ENCODE data around the gene C2orf92.
A peak's percentile ranks its signal among the peaks of the same experiment; 100 is the strongest.

Gene C2orf92

GRCh38 chr2:97646977-97647376, 22.5 kb upstream of the C2orf92 start:
- H2AFZ ChIP-seq (ENCODE audit: low read length), result no peak overlapping the region
- H3K9ac ChIP-seq (ENCODE audit: low read length), result peak overlapping the region; percentile 98; the same call in 1 of the 2 replicates
- peaks cover 5% of the 10 kb centered on the region; the same call in 1 of the 2 replicates for H3K4me1 ChIP-seq (ENCODE audit: low read length)

GRCh38 chr2:97651114-97651513, 18.4 kb upstream of the C2orf92 start:
- peaks cover 17% of the 10 kb centered on the region for H3F3A ChIP-seq (ENCODE audit: insufficient read depth, low read length)
- H3K36me3 ChIP-seq (replicated peaks; ENCODE audit: insufficient read depth, low read length), result peaks cover 13% of the 10 kb centered on the region; the same call in 1 of the 2 replicates

More at GRCh38 chr2:97646977-97647376, 22.5 kb upstream of the C2orf92 start:
- H3K4me2 ChIP-seq (ENCODE audit: low read depth, low read length), result peak overlapping the region; percentile 82
- no peak overlapping the region for H3K27ac ChIP-seq (ENCODE audit: low read length)
- no peak for DNase-seq
- TF ChIP-seq CTCF (IDR thresholded peaks at IDR 0.05; ENCODE audit: low read length), result no peak
- TF ChIP-seq EZH2 (optimal IDR thresholded peaks at IDR 0.05; ENCODE audit: low read depth, low read length), result no peak
- TF ChIP-seq EZH2phosphoT487 (IDR thresholded peaks at IDR 0.05; ENCODE audit: low read length), result no peak
- H3K9me3 ChIP-seq (replicated peaks; ENCODE audit: insufficient read depth, low read length), result no peaks in the 10 kb centered on the region
- H3K4me3 ChIP-seq (ENCODE audit: low read length), result peak overlapping the region; percentile 100
- peaks cover 25% of the 10 kb centered on the region for H3K79me2 ChIP-seq (ENCODE audit: low read length)
- H3K36me3 ChIP-seq (replicated peaks; ENCODE audit: insufficient read depth, low read length), result peaks cover 13% of the 10 kb centered on the region; the same call in 1 of the 2 replicates
- H3K27me3 ChIP-seq (replicated peaks; ENCODE audit: insufficient read depth, low read length), result no peaks in the 10 kb centered on the region
- no peaks in the 10 kb centered on the region for H3K9me2 ChIP-seq (replicated peaks; ENCODE audit: insufficient read depth, low read length)
- no peaks in the 10 kb centered on the region for H4K20me1 ChIP-seq (ENCODE audit: insufficient read depth, low read length)
- peaks cover 17% of the 10 kb centered on the region for H3F3A ChIP-seq (ENCODE audit: insufficient read depth, low read length)

GRCh38 chr2:97653473-97653872, 16.0 kb upstream of the C2orf92 start:
- Histone ChIP-seq H3K79me2 (ENCODE audit: low read length) (no peaks in the 10 kb centered on the region; the same call in 1 of the 2 replicates), H2AFZ (ENCODE audit: low read length) (no peak overlapping the region), H3K9me3 (replicated peaks; ENCODE audit: insufficient read depth, low read length) (no peaks in the 10 kb centered on the region), H3K4me1 (ENCODE audit: low read length) (no peaks in the 10 kb centered on the region), H3K36me3 (replicated peaks; ENCODE audit: insufficient read depth, low read length) (0 out of 2 replicates have a peak, but pooled peaks cover 2% of the 10 kb centered on the region), H3K4me3 (ENCODE audit: low read length) (no peak overlapping the region), H3F3A (ENCODE audit: insufficient read depth, low read length) (peaks cover 11% of the 10 kb centered on the region), H3K9ac (ENCODE audit: low read length) (no peak overlapping the region), H3K27me3 (replicated peaks; ENCODE audit: insufficient read depth, low read length) (no peaks in the 10 kb centered on the region), H3K4me2 (ENCODE audit: low read depth, low read length) (no peak overlapping the region), H4K20me1 (ENCODE audit: insufficient read depth, low read length) (no peaks in the 10 kb centered on the region), H3K27ac (ENCODE audit: low read length) (no peak overlapping the region), H3K9me2 (replicated peaks; ENCODE audit: insufficient read depth, low read length) (no peaks in the 10 kb centered on the region)
- no peak for TF ChIP-seq CTCF (IDR thresholded peaks at IDR 0.05; ENCODE audit: low read length)
- no peak for TF ChIP-seq EZH2 (optimal IDR thresholded peaks at IDR 0.05; ENCODE audit: low read depth, low read length)
- TF ChIP-seq EZH2phosphoT487 (IDR thresholded peaks at IDR 0.05; ENCODE audit: low read length), result no peak
- no peak for DNase-seq

More at GRCh38 chr2:97651114-97651513, 18.4 kb upstream of the C2orf92 start:
- Histone ChIP-seq H3K4me2 (ENCODE audit: low read depth, low read length) (no peak overlapping the region), H2AFZ (ENCODE audit: low read length) (no peak overlapping the region), H4K20me1 (ENCODE audit: insufficient read depth, low read length) (no peaks in the 10 kb centered on the region), H3K9me2 (replicated peaks; ENCODE audit: insufficient read depth, low read length) (no peaks in the 10 kb centered on the region), H3K9me3 (replicated peaks; ENCODE audit: insufficient read depth, low read length) (no peaks in the 10 kb centered on the region), H3K4me3 (ENCODE audit: low read length) (no peak overlapping the region), H3K27ac (ENCODE audit: low read length) (no peak overlapping the region), H3K4me1 (ENCODE audit: low read length) (peaks cover 5% of the 10 kb centered on the region; the same call in 1 of the 2 replicates), H3K27me3 (replicated peaks; ENCODE audit: insufficient read depth, low read length) (no peaks in the 10 kb centered on the region), H3K79me2 (ENCODE audit: low read length) (peaks cover 23% of the 10 kb centered on the region), H3K9ac (ENCODE audit: low read length) (no peak overlapping the region)
- TF ChIP-seq EZH2 (optimal IDR thresholded peaks at IDR 0.05; ENCODE audit: low read depth, low read length) (no peak), EZH2phosphoT487 (IDR thresholded peaks at IDR 0.05; ENCODE audit: low read length) (no peak), CTCF (IDR thresholded peaks at IDR 0.05; ENCODE audit: low read length) (no peak)
- no peak for DNase-seq
